Mesendoderm (in vitro differentiated cells): ENCODE measurements around the gene PTPRG.

Experiments
- DNase-seq: peaks from one replicate; pipeline ENCODE4 v3.0.0; 2013
- H2AK5ac ChIP-seq: 2 replicates; pipeline ENCODE4 v1.6.1; 2013; ENCODE audit warnings: low read length, inconsistent platforms
- H2BK120ac ChIP-seq: 2 replicates; pipeline ENCODE4 v1.6.1; 2013; ENCODE audit warnings: low read depth, mild to moderate bottlenecking, low read length, moderate library complexity, mixed read lengths
- H2BK15ac ChIP-seq: replicated peaks from 2 replicates; pipeline ENCODE4 v1.6.1; 2013; ENCODE audit warnings: low read depth, mild to moderate bottlenecking, moderate library complexity
- H2BK5ac ChIP-seq: 2 replicates; pipeline ENCODE4 v1.6.1; 2013; ENCODE audit warnings: low read length, inconsistent platforms
- H3K18ac ChIP-seq: 2 replicates; pipeline ENCODE4 v1.6.1; 2013; ENCODE audit warnings: mild to moderate bottlenecking, low read length, mixed read lengths
- H3K23ac ChIP-seq: one replicate; pipeline ENCODE4 v1.6.1; 2013; ENCODE audit warnings: low read length
- H3K27ac ChIP-seq: 2 replicates; pipeline ENCODE4 v1.5.1; 2013; ENCODE audit warnings: low read depth, mild to moderate bottlenecking, inconsistent platforms, low read length, moderate library complexity
- H3K27me3 ChIP-seq: 2 replicates; pipeline ENCODE4 v1.6.1; 2013; ENCODE audit warnings: low read length, control low read depth, mild to moderate bottlenecking, inconsistent platforms; ENCODE audit not compliant: insufficient read depth, poor library complexity
- H3K36me3 ChIP-seq: 2 replicates; pipeline ENCODE4 v1.6.1; 2013; ENCODE audit warnings: low read length, inconsistent platforms; ENCODE audit not compliant: control insufficient read depth, insufficient read depth
- H3K4ac ChIP-seq: one replicate; pipeline ENCODE4 v1.6.1; 2013; ENCODE audit warnings: low read depth, mild to moderate bottlenecking, low read length, moderate library complexity
- H3K4me1 ChIP-seq: 2 replicates; pipeline ENCODE4 v1.6.1; 2013; ENCODE audit warnings: low read depth, low read length, inconsistent platforms; ENCODE audit not compliant: control insufficient read depth
- H3K4me2 ChIP-seq: 2 replicates; pipeline ENCODE4 v1.6.1; 2013; ENCODE audit warnings: low read length
- H3K4me3 ChIP-seq: 2 replicates; pipeline ENCODE4 v1.5.1; 2013; ENCODE audit warnings: mild to moderate bottlenecking, low read length
- H3K56ac ChIP-seq: one replicate; pipeline ENCODE4 v1.6.1; 2013; ENCODE audit warnings: low read length
- H3K79me1 ChIP-seq: 2 replicates; pipeline ENCODE4 v1.6.1; 2013; ENCODE audit warnings: low read length, inconsistent platforms
- H3K79me2 ChIP-seq: 2 replicates; pipeline ENCODE4 v1.6.1; 2013; ENCODE audit warnings: mild to moderate bottlenecking, low read length; ENCODE audit not compliant: control insufficient read depth, insufficient read depth
- H3K9ac ChIP-seq: 2 replicates; pipeline ENCODE4 v1.6.1; 2013; ENCODE audit warnings: low read length, inconsistent platforms
- H4K5ac ChIP-seq: one replicate; pipeline ENCODE4 v1.6.1; 2013; ENCODE audit warnings: low read length
- H4K8ac ChIP-seq: one replicate; pipeline ENCODE4 v1.6.1; 2013; ENCODE audit warnings: low read depth, mild to moderate bottlenecking, control low read depth, low read length, moderate library complexity
- WGBS: extraction: QIAGEN DNeasy Blood & Tissue Kit; methylation state at CpG from one replicate; pipeline ENCODE4 v1.1.7; 2013; ENCODE audit warnings: low lambda C conversion rate, missing lambda C conversion rate; ENCODE audit not compliant: insufficient coverage; ENCODE audit errors: extremely low coverage; 5-methylcytosine and 5-hydroxymethylcytosine counted together

PTPRG gene

DNA sequence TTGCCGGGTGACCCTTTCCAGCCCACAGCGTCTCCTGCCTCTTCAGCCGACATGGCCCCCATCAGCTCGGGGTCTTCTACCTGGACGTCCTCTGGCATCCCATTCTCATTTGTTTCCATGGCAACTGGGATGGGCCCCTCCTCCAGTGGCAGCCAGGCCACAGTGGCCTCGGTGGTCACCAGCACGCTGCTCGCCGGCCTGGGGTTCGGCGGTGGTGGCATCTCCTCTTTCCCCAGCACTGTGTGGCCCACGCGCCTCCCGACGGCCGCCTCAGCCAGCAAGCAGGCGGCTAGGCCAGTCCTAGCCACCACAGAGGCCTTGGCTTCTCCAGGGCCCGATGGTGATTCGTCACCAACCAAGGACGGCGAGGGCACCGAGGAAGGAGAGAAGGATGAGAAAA, 641.8 kb downstream of the PTPRG start:
- no peaks in the 10 kb centered on the region for H3K79me2 ChIP-seq
- no peak overlapping the region for H2BK120ac ChIP-seq
- H3K4me2 ChIP-seq, result no peak overlapping the region
- no peak overlapping the region for H3K27ac ChIP-seq
- H4K5ac ChIP-seq, result no peak overlapping the region
- H2BK5ac ChIP-seq, result no peak overlapping the region
- no peaks in the 10 kb centered on the region for H3K27me3 ChIP-seq
- H3K18ac ChIP-seq, result no peak overlapping the region
- H3K23ac ChIP-seq, result no peak overlapping the region
- no peaks in the 10 kb centered on the region for H3K79me1 ChIP-seq
- no peak overlapping the region for H2AK5ac ChIP-seq
- H3K4ac ChIP-seq, result no peak overlapping the region
- H4K8ac ChIP-seq, result no peak overlapping the region
- H3K36me3 ChIP-seq, result peaks cover 2% of the 10 kb centered on the region
- no peaks in the 10 kb centered on the region for H3K4me1 ChIP-seq
- no CpG with 5 or more reads among the region's 22 CpGs for WGBS
- no peak overlapping the region for H2BK15ac ChIP-seq
- H3K9ac ChIP-seq, result no peak overlapping the region
- no peak for DNase-seq
- H3K56ac ChIP-seq, result no peak overlapping the region
- no peak overlapping the region for H3K4me3 ChIP-seq

DNA sequence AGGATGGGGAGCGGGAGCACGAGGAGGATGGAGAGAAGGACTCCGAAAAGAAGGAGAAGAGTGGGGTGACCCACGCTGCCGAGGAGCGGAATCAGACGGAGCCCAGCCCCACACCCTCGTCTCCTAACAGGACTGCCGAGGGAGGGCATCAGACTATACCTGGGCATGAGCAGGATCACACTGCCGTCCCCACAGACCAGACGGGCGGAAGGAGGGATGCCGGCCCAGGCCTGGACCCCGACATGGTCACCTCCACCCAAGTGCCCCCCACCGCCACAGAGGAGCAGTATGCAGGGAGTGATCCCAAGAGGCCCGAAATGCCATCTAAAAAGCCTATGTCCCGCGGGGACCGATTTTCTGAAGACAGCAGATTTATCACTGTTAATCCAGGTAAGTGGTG, 642.2 kb downstream of the PTPRG start:
- Histone ChIP-seq H4K8ac (no peak overlapping the region), H2AK5ac (no peak overlapping the region), H3K27me3 (no peaks in the 10 kb centered on the region), H3K9ac (no peak overlapping the region), H3K27ac (no peak overlapping the region), H3K4me1 (no peaks in the 10 kb centered on the region), H3K56ac (no peak overlapping the region), H3K23ac (no peak overlapping the region), H3K4me3 (no peak overlapping the region), H2BK5ac (no peak overlapping the region), H4K5ac (no peak overlapping the region), H3K79me2 (no peaks in the 10 kb centered on the region), H3K4me2 (no peak overlapping the region), H3K4ac (no peak overlapping the region), H2BK120ac (no peak overlapping the region), H3K36me3 (peaks cover 2% of the 10 kb centered on the region), H3K79me1 (no peaks in the 10 kb centered on the region), H2BK15ac (no peak overlapping the region), H3K18ac (no peak overlapping the region)
- WGBS, result no CpG with 5 or more reads among the region's 19 CpGs
- no peak for DNase-seq

DNA sequence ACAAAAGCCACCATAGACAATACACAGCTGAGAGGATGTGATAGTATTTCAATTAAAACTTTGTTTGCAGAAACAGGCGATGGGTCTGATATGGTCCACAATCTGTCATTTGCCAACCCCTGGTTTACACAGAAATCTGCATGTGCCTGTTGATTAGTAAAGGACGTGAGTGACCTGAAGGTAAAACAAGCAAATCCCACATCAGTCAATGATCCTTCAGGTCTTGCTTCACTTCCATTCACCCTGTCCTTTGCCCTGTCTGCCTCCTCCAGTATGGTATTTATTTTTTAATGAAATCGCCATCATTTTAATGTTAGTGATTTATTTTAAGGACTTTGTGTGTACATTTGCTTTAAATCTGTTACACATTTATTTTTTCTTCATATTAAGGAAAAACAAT, 645.8 kb downstream of the PTPRG start:
- no peak overlapping the region for H3K4me2 ChIP-seq
- no peaks in the 10 kb centered on the region for H3K27me3 ChIP-seq
- WGBS, result no CpG with 5 or more reads among the region's 3 CpGs
- H3K56ac ChIP-seq, result no peak overlapping the region
- H3K79me2 ChIP-seq, result no peaks in the 10 kb centered on the region
- no peak overlapping the region for H2AK5ac ChIP-seq
- H3K9ac ChIP-seq, result no peak overlapping the region
- no peak overlapping the region for H4K5ac ChIP-seq
- no peak for DNase-seq
- H4K8ac ChIP-seq, result no peak overlapping the region
- no peaks in the 10 kb centered on the region for H3K4me1 ChIP-seq
- no peak overlapping the region for H2BK15ac ChIP-seq
- no peak overlapping the region for H3K27ac ChIP-seq
- H3K23ac ChIP-seq, result no peak overlapping the region
- H3K36me3 ChIP-seq, result peaks cover 2% of the 10 kb centered on the region
- H3K4ac ChIP-seq, result no peak overlapping the region
- no peak overlapping the region for H3K4me3 ChIP-seq
- H3K79me1 ChIP-seq, result no peaks in the 10 kb centered on the region
- H2BK5ac ChIP-seq, result no peak overlapping the region
- H3K18ac ChIP-seq, result no peak overlapping the region
- H2BK120ac ChIP-seq, result no peak overlapping the region

DNA sequence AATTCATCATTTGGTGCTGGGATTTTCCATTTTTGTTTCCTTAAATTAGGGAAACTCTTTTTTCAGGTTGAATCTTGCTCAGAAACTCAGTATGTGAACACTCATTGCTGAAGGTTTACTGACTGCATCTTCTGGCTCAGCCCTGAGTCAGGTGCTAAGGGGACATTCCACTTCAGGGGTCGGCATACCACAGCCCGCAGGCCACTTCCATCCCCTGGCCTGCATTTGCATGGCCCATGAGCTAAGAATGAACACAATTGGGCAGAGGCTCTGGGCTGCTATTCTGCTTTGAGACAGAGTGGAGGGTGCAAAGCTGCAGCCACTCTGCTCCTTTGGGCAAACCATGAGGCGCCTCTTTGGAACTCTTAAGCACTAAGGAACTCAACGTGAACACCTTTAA, 647.0 kb downstream of the PTPRG start:
- H2BK15ac ChIP-seq, result no peak overlapping the region

GRCh38 chr3:62209101-62209500, 647.7 kb downstream of the PTPRG start:
- no peak for DNase-seq
- no peak overlapping the region for H3K9ac ChIP-seq
- H2AK5ac ChIP-seq, result no peak overlapping the region
- no peak overlapping the region for H3K18ac ChIP-seq
- no peaks in the 10 kb centered on the region for H3K27me3 ChIP-seq
- H3K4ac ChIP-seq, result no peak overlapping the region
- H3K27ac ChIP-seq, result no peak overlapping the region
- no peak overlapping the region for H2BK15ac ChIP-seq
- no peak overlapping the region for H2BK120ac ChIP-seq
- no peak overlapping the region for H2BK5ac ChIP-seq
- H3K4me2 ChIP-seq, result no peak overlapping the region
- H4K8ac ChIP-seq, result no peak overlapping the region
- no peak overlapping the region for H4K5ac ChIP-seq
- WGBS, result no CpG with 5 or more reads among the region's 5 CpGs
- H3K4me3 ChIP-seq, result no peak overlapping the region
- H3K4me1 ChIP-seq, result no peaks in the 10 kb centered on the region
- H3K79me1 ChIP-seq, result peaks cover 2% of the 10 kb centered on the region
- H3K56ac ChIP-seq, result no peak overlapping the region
- H3K23ac ChIP-seq, result no peak overlapping the region
- H3K79me2 ChIP-seq, result no peaks in the 10 kb centered on the region
- H3K36me3 ChIP-seq, result no peaks in the 10 kb centered on the region

More for the DNA sequence above, 647.0 kb downstream of the PTPRG start:
- Histone ChIP-seq H4K5ac (no peak overlapping the region), H3K18ac (no peak overlapping the region), H3K23ac (no peak overlapping the region), H2AK5ac (no peak overlapping the region), H3K4ac (no peak overlapping the region), H3K4me1 (no peaks in the 10 kb centered on the region), H3K56ac (no peak overlapping the region), H2BK5ac (no peak overlapping the region), H4K8ac (no peak overlapping the region), H3K27ac (no peak overlapping the region), H3K4me3 (no peak overlapping the region), H3K36me3 (no peaks in the 10 kb centered on the region), H2BK120ac (no peak overlapping the region), H3K4me2 (no peak overlapping the region), H3K27me3 (no peaks in the 10 kb centered on the region), H3K79me2 (no peaks in the 10 kb centered on the region), H3K79me1 (peaks cover 2% of the 10 kb centered on the region), H3K9ac (no peak overlapping the region)
- WGBS, result no CpG with 5 or more reads among the region's 4 CpGs
- DNase-seq, result peak; percentile 53

- Histone ChIP-seq H3K23ac (no peak overlapping the region), H3K79me2 (no peaks in the 10 kb centered on the region)
Observed at GRCh38 chr3:62210011-62210410, 648.6 kb downstream of the PTPRG start.

More at GRCh38 chr3:62210011-62210410, 648.6 kb downstream of the PTPRG start:
- no peak overlapping the region for H4K5ac ChIP-seq
- H3K27me3 ChIP-seq, result no peaks in the 10 kb centered on the region
- no peak overlapping the region for H3K9ac ChIP-seq
- H4K8ac ChIP-seq, result no peak overlapping the region
- H3K4me1 ChIP-seq, result no peaks in the 10 kb centered on the region
- no peaks in the 10 kb centered on the region for H3K36me3 ChIP-seq
- peaks cover 2% of the 10 kb centered on the region for H3K79me1 ChIP-seq
- H2BK15ac ChIP-seq, result no peak overlapping the region
- no peak overlapping the region for H2BK5ac ChIP-seq
- H3K18ac ChIP-seq, result no peak overlapping the region
- no peak overlapping the region for H2BK120ac ChIP-seq
- no peak overlapping the region for H3K4me2 ChIP-seq
- no peak overlapping the region for H3K27ac ChIP-seq
- H2AK5ac ChIP-seq, result no peak overlapping the region
- H3K56ac ChIP-seq, result no peak overlapping the region
- WGBS, result no CpG with 5 or more reads among the region's 5 CpGs
- no peak overlapping the region for H3K4ac ChIP-seq
- no peak for DNase-seq
- H3K4me3 ChIP-seq, result no peak overlapping the region
